B cell (primary cell): ENCODE measurements around the gene ARHGEF7. TPM values are rescaled to one million over a fixed set of nuclear protein-coding genes. Genes with fewer than 3 reads are reported as not detected.
A peak's percentile ranks its signal among the peaks of the same experiment; 100 is the strongest.

ENCODE experiments used
- ATAC-seq: fragments of 200-7000 bp; cut with Tn5 transposase; one replicate; pipeline ENCODE4 v1.10.0; 2021; ENCODE audit warnings: low read depth, mild to moderate bottlenecking, moderate number of reproducible peaks, moderate library complexity
- CTCF ChIA-PET: fragments of 350-600 bp; sonication (Branson Sonifier 250); formaldehyde crosslinking; loops from one replicate; lab custom pipeline; 2021; ENCODE audit warnings: antibody characterized with exemption, inconsistent platforms; lab: Charles Lee
- POLR2A ChIA-PET: fragments of 350-600 bp; sonication (Branson Sonifier 250); formaldehyde crosslinking; loops from one replicate; lab custom pipeline; 2021; ENCODE audit warnings: antibody characterized with exemption; lab: Charles Lee
- DNase-seq: peaks from one replicate; pipeline ENCODE4 v3.0.0; 2013
- H2AFZ ChIP-seq: 2 replicates; pipeline ENCODE4 v1.6.1; 2012; ENCODE audit warnings: mild to moderate bottlenecking, low read depth, low read length; ENCODE audit not compliant: insufficient read depth, poor library complexity, severe bottlenecking
- H3K27ac ChIP-seq, 2 donors: 1 replicate in 1 of 2; 2 replicates in 1 of 2; pipeline ENCODE4 v1.5.1; 2012 to 2013; ENCODE audit warnings: low read length in 2 of 2, mild to moderate bottlenecking in 2 of 2, moderate library complexity in 1 of 2
- H3K27me3 ChIP-seq, 4 experiments: fragments of 200-600 bp in 1 of 4; sonication (generic) in 1 of 4; replicated peaks in 1 of 4; 1 replicate in 2 of 4; 2 replicates in 2 of 4; pipeline versions ENCODE4 v1.6.1 to v1.7.0; 2013 to 2016; ENCODE audit warnings: low read length in 3 of 4, mild to moderate bottlenecking in 2 of 4, mixed read lengths in 1 of 4, moderate library complexity in 1 of 4; ENCODE audit not compliant: insufficient read depth in 4 of 4, control insufficient read depth in 3 of 4; ENCODE audit errors: control extremely low read depth in 1 of 4
- H3K36me3 ChIP-seq, 2 experiments: replicated peaks in 1 of 2; 1 replicate in 1 of 2; 2 replicates in 1 of 2; pipeline versions ENCODE4 v1.6.1 to v1.7.1; 2013; ENCODE audit warnings: low read length in 1 of 2; ENCODE audit not compliant: insufficient read depth in 2 of 2, control insufficient read depth in 1 of 2; ENCODE audit errors: control extremely low read depth in 1 of 2, extremely low read depth in 1 of 2
- H3K4me1 ChIP-seq, 2 donors: fragments of 200-600 bp in 1 of 2; sonication (generic) in 1 of 2; 1 replicate in 1 of 2; 2 replicates in 1 of 2; pipeline versions ENCODE4 v1.5.1 to v1.6.1; 2013 to 2017; ENCODE audit warnings: low read length in 2 of 2; ENCODE audit not compliant: control insufficient read depth in 2 of 2, insufficient read depth in 2 of 2
- H3K4me2 ChIP-seq: replicated peaks from 2 replicates; pipeline ENCODE3; 2012; ENCODE audit warnings: mild to moderate bottlenecking, low read depth, low read length; ENCODE audit not compliant: poor library complexity, severe bottlenecking
- H3K4me3 ChIP-seq, 5 experiments: fragments of 200-600 bp in 1 of 5; sonication (generic) in 1 of 5; 1 replicate in 3 of 5; 2 replicates in 2 of 5; pipeline versions ENCODE4 v1.5.1 to v1.7.0; 2011 to 2016; ENCODE audit warnings: low read length in 4 of 5, mild to moderate bottlenecking in 4 of 5, low read depth in 2 of 5, control low read depth in 1 of 5, moderate library complexity in 1 of 5; ENCODE audit not compliant: insufficient read depth in 1 of 5; ENCODE audit errors: control extremely low read depth in 1 of 5, extremely low read depth in 1 of 5
- H3K79me2 ChIP-seq: fragments of 200-600 bp; sonication (generic); one replicate; pipeline ENCODE4 v1.6.0; 2016; ENCODE audit warnings: low read length; ENCODE audit not compliant: control insufficient read depth, insufficient read depth
- H3K9ac ChIP-seq: fragments of 200-600 bp; sonication (generic); 2 replicates; pipeline ENCODE4 v1.6.1; 2017; ENCODE audit warnings: mild to moderate bottlenecking, low read length, moderate library complexity
- H3K9me3 ChIP-seq, 3 donors: one replicate each; pipeline versions ENCODE4 v1.6.1 to v1.7.1; 2013; ENCODE audit warnings: low read length in 2 of 3; ENCODE audit not compliant: control insufficient read depth in 2 of 3, insufficient read depth in 1 of 3; ENCODE audit errors: control extremely low read depth in 1 of 3
- H4K20me1 ChIP-seq: 2 replicates; pipeline ENCODE4 v1.6.0; 2012; ENCODE audit warnings: mild to moderate bottlenecking, low read length; ENCODE audit not compliant: insufficient read depth, control insufficient read depth, poor library complexity, severe bottlenecking
- H3K27ac Mint-ChIP-seq: one replicate; pipeline ENCODE4 v1.8.0; 2021; ENCODE audit warnings: mixed read lengths
- H3K27me3 Mint-ChIP-seq: one replicate; pipeline ENCODE4 v1.8.0; 2021; ENCODE audit warnings: mixed read lengths
- H3K4me1 Mint-ChIP-seq: one replicate; pipeline ENCODE4 v1.8.0; 2021; ENCODE audit warnings: mixed read lengths
- H3K4me3 Mint-ChIP-seq: one replicate; pipeline ENCODE4 v1.8.0; 2021; ENCODE audit warnings: mixed read lengths
- H3K9me3 Mint-ChIP-seq: one replicate; pipeline ENCODE4 v1.8.0; 2022; ENCODE audit warnings: mixed read lengths; ENCODE audit not compliant: insufficient read depth
- CTCF ChIP-seq: fragments of 200-600 bp; IDR thresholded peaks from one replicate; pipeline ENCODE4 v1.8.0; 2022; ENCODE audit warnings: antibody characterized with exemption, mild to moderate bottlenecking
- EZH2 ChIP-seq: IDR thresholded peaks from 2 replicates; pipeline ENCODE4 v1.6.1; 2012; ENCODE audit warnings: borderline replicate concordance, low read depth, mild to moderate bottlenecking, moderate library complexity, low read length; ENCODE audit not compliant: insufficient read depth, poor library complexity, severe bottlenecking
- WGBS: methylation state at CpG from one replicate; pipeline ENCODE4 v1.1.5; 2013; ENCODE audit warnings: missing lambda C conversion rate; ENCODE audit not compliant: insufficient coverage; 5-methylcytosine and 5-hydroxymethylcytosine counted together
- intact Hi-C: fragments of 100-400 bp; cut with micrococcal nuclease; formaldehyde crosslinking; loops from one replicate; pipeline ENCODE4 v1.10.0; 2022
- polyA plus RNA-seq: library from polyadenylated mRNA; depleted of rRNA; stranded (reverse); fragments of >200 nt; gene quantifications from 2 replicates; pipeline ENCODE4 v1.2.3, GENCODE V29; 2012
- total RNA-seq, 2 donors: library from RNA; stranded (reverse); fragments of 120-200 nt in 1 of 2; gene quantifications; 1 replicate in 1 of 2; 2 replicates in 1 of 2; pipeline versions ENCODE4 v1.2.3 to v1.2.4, GENCODE V29; 2013 to 2022

ARHGEF7 gene
- total and polyA plus RNA-seq, 2 donors (not counting 1 experiment from before 2014, with no cell fraction given): 62.3 to 125 TPM

- intact Hi-C loops: no loop called here
- peak overlapping the region; percentile 63 for H3K27ac Mint-ChIP-seq
- TF ChIP-seq EZH2: no peak
- TF ChIP-seq CTCF: no peak
- Histone ChIP-seq H3K4me2 (peak overlapping the region; percentile 26), H3K27me3 (no peaks in the 10 kb centered on the region), H3K27ac (no peak overlapping the region), H3K79me2 (peaks cover 100% of the 10 kb centered on the region), H3K36me3 (peaks cover 4 to 39% of the 10 kb centered on the region in 2 experiments), H3K4me3 (no peak overlapping the region), H3K9me3 (peaks cover 0 to 11% (median 7%) of the 10 kb centered on the region in 3 donors), H3K9ac (no peak overlapping the region), H2AFZ (no peak overlapping the region), H4K20me1 (peaks cover 41% of the 10 kb centered on the region), H3K4me1 (peaks cover 26 to 38% of the 10 kb centered on the region in 2 donors)
- ChIA-PET POLR2A (no interaction called here), CTCF (interaction anchor here (1.5 kb wide), 1 partner anchor 54 kb away, joined by 3 read pairs; no protein-coding TSS in a partner anchor)
- no peaks in the 10 kb centered on the region for H3K27me3 Mint-ChIP-seq
- H3K4me1 Mint-ChIP-seq: peaks cover 70% of the 10 kb centered on the region
- no peak overlapping the region for H3K4me3 Mint-ChIP-seq
- DNase-seq (no peak), ATAC-seq (no peak)
- no peaks in the 10 kb centered on the region for H3K9me3 Mint-ChIP-seq
- WGBS: 89% methylated on average over 2 of the region's 3 CpGs
Measured at GRCh38 chr13:111171112-111171511, 56.0 kb downstream of the ARHGEF7 start.

GRCh38 chr13:111171629-111172028 lies 56.5 kb downstream of the ARHGEF7 start:
- Mint-ChIP-seq H3K4me1 (peaks cover 69% of the 10 kb centered on the region), H3K27me3 (no peaks in the 10 kb centered on the region), H3K4me3 (peak overlapping the region; percentile 26), H3K9me3 (no peaks in the 10 kb centered on the region), H3K27ac (peak overlapping the region; percentile 63)
- peaks cover 0 to 15% (median 7%) of the 10 kb centered on the region in 3 donors for H3K9me3 ChIP-seq
- no peak overlapping the region for H3K27ac ChIP-seq
- peaks cover 25 to 38% of the 10 kb centered on the region in 2 donors for H3K4me1 ChIP-seq
- H3K36me3 ChIP-seq: peaks cover 7 to 40% of the 10 kb centered on the region in 2 experiments
- CTCF ChIA-PET: interaction anchor here (1.5 kb wide), 1 partner anchor 53 kb away, joined by 3 read pairs; no protein-coding TSS in a partner anchor
- ATAC-seq: no peak
- TF ChIP-seq EZH2: no peak
- no peak for TF ChIP-seq CTCF
- H3K9ac ChIP-seq: no peak overlapping the region
- H3K79me2 ChIP-seq: peaks cover 100% of the 10 kb centered on the region
- no peak for DNase-seq
- H2AFZ ChIP-seq: no peak overlapping the region
- H3K4me2 ChIP-seq: peak overlapping the region; percentile 26
- H4K20me1 ChIP-seq: peaks cover 36% of the 10 kb centered on the region
- 100% methylated on average over 2 of the region's 2 CpGs for WGBS
- POLR2A ChIA-PET: no interaction called here
- intact Hi-C loops: no loop called here
- H3K27me3 ChIP-seq: no peaks in the 10 kb centered on the region
- H3K4me3 ChIP-seq: no peak overlapping the region
